DMS153 treated with DMSO at 0.1 percent for 48 hours (cell line): ENCODE measurements around the gene ADAM12.

Experiments
- DNase-seq: peaks from one replicate; lab custom pipeline; 2025; ENCODE audit not compliant: unreplicated experiment; lab: John Stamatoyannopoulos, UW

Gene ADAM12

GRCh38 chr10:126155528-126155927 is 232.7 kb downstream of the ADAM12 start:
- DNase-seq, result no peak

- DNase-seq, result no peak
These were observed 234.3 kb downstream of the ADAM12 start for GRCh38 chr10:126153711-126154628.

- no peak for DNase-seq
These were observed 240.2 kb downstream of the ADAM12 start for GRCh38 chr10:126147866-126148587.

GRCh38 chr10:126146771-126147170 is 241.5 kb downstream of the ADAM12 start:
- DNase-seq, result no peak

GRCh38 chr10:126143117-126143516 is 245.2 kb downstream of the ADAM12 start:
- DNase-seq, result no peak

- no peak for DNase-seq
These were observed 247.5 kb downstream of the ADAM12 start for GRCh38 chr10:126140746-126141273.

- no peak for DNase-seq
These were observed 250.6 kb downstream of the ADAM12 start for GRCh38 chr10:126137562-126138221.

- DNase-seq, result no peak
These were observed 252.2 kb downstream of the ADAM12 start for GRCh38 chr10:126135941-126136595.

- no peak for DNase-seq
These were observed 253.1 kb downstream of the ADAM12 start for GRCh38 chr10:126135177-126135576.

GRCh38 chr10:126133906-126134656 is 254.2 kb downstream of the ADAM12 start:
- no peak for DNase-seq

GRCh38 chr10:126133082-126133620 is 255.1 kb downstream of the ADAM12 start:
- no peak for DNase-seq

GRCh38 chr10:126131341-126131740 is 256.9 kb downstream of the ADAM12 start:
- no peak for DNase-seq

GRCh38 chr10:126130271-126130710 is 258.0 kb downstream of the ADAM12 start:
- no peak for DNase-seq

- no peak for DNase-seq
These were observed 259.3 kb downstream of the ADAM12 start for GRCh38 chr10:126129026-126129425.

GRCh38 chr10:126128581-126128980 is 259.7 kb downstream of the ADAM12 start:
- DNase-seq, result no peak

- no peak for DNase-seq
These were observed 260.7 kb downstream of the ADAM12 start for GRCh38 chr10:126127481-126128029.

GRCh38 chr10:126126866-126127265 is 261.4 kb downstream of the ADAM12 start:
- no peak for DNase-seq

GRCh38 chr10:126126023-126126422 is 262.3 kb downstream of the ADAM12 start:
- DNase-seq, result no peak

GRCh38 chr10:126124668-126125349 is 263.5 kb downstream of the ADAM12 start:
- no peak for DNase-seq
